Adrenal gland (tissue), 5 donors: ENCODE results near the gene ACER1.

Source experiments
- CTCF ChIP-seq, 6 experiments: fragments of 450-650 bp in 4 of 6; fragments of 200-600 bp in 2 of 6; sonication (generic) in 1 of 6; IDR thresholded peaks; 1 replicate in 5 of 6; 2 replicates in 1 of 6; pipeline versions ENCODE4 v1.5.1 to v1.8.0; 2016 to 2021; ENCODE audit warnings: antibody characterized with exemption in 6 of 6, mild to moderate bottlenecking in 2 of 6, moderate library complexity in 1 of 6
- POLR2A ChIP-seq, 2 donors: fragments of 450-650 bp; IDR thresholded peaks; one replicate each; pipeline ENCODE4 v1.6.1; 2017; ENCODE audit warnings: antibody characterized with exemption in 2 of 2, mild to moderate bottlenecking in 2 of 2, moderate library complexity in 1 of 2
- donor health status: DM: no; HTN: no; CAD: no.

- TF ChIP-seq CTCF (IDR thresholded peaks at IDR 0.05) (no peak), POLR2A (IDR thresholded peaks at IDR 0.05) (no peak)
These were observed 74.5 kb downstream of the ACER1 start for GRCh38 chr19:6258812-6259311.
